ENCODE measurements around the gene GPR75.

GPR75 gene

GRCh38 chr2:53859206-53860181 lies at the start of gene GPR75:
GPR75 (minus strand) TSS chr2:53859967; CDS start chr2:53854756, 5,211 bp downstream.
- no peak for DNase-seq

DNA sequence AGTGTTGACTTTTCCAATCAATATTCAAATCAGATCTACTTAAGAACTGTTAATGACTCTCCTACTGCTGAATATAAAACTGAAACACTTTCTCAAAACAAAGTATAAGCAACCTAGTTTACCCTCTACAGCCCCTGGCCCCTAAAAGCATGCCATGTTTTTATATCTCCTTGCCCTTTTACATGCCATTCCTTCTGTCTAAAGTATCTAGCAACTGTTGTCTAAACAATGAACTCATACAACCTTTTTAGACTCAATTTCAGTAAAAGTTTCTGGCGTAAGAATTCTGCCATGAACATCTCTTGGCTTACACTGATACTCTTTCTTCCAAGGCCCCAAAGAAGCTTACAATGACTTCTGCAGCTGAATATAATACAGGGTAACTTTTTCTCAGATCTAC lies 47.8 kb upstream of the GPR75 start:
- no peak for DNase-seq

GRCh38 chr2:53905396-53905795 lies 45.6 kb upstream of the GPR75 start:
- DNase-seq: no peak

- no peak for DNase-seq
Measured at GRCh38 chr2:53903011-53903410, 43.2 kb upstream of the GPR75 start.

DNA sequence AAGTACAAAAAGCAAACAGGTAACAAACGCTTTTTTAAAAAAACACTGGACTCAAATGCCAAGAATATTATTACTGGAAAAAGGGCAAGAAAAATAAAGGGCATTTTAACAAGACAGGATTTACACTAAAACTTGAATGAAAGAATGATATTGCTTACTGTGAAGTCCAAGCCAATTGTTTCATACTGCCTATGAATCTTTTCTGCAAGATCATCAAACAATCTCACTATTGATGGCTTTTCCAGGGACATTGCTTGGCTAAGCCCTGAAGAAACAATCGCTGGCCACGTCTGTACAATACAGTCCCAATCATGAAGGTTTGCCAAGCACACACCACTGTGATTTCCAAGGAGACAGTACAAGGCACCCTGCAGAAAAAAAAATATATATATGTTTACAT lies 41.4 kb upstream of the GPR75 start:
- no peak for DNase-seq

- no peak for DNase-seq
Measured at GRCh38 chr2:53896864-53897263, 37.1 kb upstream of the GPR75 start.

DNA sequence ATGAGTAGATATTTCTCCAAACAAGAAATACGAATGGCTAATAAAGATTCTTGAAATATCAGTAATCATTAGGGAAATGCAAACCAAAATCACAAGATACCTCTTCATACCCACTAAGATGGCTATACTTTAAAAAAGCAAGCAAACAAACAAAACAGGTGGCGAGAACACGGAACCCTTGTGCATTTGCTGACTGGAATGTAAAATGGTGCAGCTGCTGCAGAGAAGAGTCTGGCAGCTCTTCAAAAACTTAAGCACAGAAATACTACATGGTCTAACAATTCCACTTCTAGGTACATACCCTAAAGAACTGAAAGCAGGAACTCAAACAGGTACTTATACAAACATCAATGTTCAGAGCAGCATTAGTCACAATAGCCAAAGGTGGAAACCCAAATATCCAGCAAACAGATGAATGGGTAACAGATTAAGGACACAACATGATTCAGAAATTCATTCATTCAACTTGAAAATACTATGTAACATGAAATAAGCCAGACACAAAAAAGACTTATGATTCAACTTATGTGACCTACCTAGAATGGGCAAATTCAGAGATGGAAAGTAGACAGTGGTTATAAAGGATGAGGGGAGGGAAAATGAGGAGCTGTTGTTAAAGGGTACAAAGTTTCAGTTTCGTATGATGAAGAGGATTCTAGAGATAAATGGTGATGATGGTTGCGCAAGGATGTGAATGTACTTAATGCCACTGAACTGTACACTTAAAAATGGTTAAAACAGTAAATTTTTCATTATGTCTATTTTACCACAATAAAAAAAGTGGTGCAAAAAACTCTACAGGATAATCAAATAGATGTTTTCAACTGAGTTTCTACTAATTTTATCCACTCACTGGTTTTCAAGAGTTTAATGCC lies 26.9 kb upstream of the GPR75 start:
- no peak for DNase-seq

DNA sequence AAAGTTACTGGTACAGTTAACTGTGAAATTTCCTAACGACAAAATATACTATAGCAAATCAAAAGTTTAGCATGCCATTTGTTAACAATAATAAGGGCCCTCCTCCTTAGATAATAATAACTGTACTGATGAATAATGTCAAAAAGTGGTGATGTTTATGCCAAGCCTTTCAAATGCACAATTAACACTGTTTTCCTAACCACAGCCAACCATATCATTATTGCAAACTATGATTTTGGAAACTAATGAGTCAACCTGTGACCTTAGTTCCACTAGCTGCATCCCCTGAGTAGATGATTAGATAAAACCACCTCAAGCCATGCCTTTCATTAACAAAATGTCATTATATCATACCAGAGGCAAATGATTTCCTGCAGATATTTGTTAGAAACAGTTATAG lies 25.1 kb upstream of the GPR75 start:
- no peak for DNase-seq

DNA sequence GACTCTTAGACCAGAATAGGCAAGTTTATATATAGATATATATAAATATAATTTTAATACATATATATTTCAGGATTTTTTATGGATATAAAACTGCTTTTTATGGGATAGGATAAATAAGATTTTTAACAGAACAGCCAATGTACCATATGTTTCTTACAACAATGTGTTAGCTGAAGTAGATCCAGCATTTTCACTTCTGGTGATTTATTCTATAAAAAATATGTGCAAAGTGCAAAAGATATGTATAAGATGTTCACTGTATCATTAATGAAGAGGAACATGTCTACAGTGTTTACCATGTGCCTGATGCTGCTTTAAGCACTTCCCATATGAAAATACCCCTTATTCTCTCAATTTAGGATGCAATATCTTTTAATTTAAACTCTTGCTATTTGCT lies 22.2 kb upstream of the GPR75 start:
- DNase-seq: no peak

- no peak for DNase-seq
Measured at GRCh38 chr2:53881360-53881759, 21.6 kb upstream of the GPR75 start.

DNA sequence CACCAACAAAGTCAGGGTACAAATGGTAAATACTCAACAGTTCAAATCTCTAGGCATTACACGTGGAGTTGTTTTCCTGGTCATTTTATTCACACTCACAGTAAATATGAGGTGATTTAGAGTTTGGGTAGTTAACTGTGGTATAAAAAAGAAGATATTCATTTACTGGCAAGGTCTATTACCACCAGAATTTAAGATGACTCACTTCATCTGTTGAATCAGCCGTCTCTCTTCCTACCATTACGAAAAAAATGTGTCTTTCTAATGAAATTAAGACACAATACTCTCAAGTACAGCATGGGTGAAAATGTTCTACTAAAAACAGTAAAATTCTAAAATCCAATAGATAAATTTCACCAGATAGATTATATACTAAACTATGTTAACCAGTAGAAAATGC lies 21.0 kb upstream of the GPR75 start:
- DNase-seq: no peak

- no peak for DNase-seq
Measured at GRCh38 chr2:53877556-53877955, 17.8 kb upstream of the GPR75 start.

GRCh38 chr2:53877112-53877511 lies 17.3 kb upstream of the GPR75 start:
- DNase-seq: no peak

GRCh38 chr2:53874401-53874950 lies 14.7 kb upstream of the GPR75 start:
- DNase-seq: no peak

DNA sequence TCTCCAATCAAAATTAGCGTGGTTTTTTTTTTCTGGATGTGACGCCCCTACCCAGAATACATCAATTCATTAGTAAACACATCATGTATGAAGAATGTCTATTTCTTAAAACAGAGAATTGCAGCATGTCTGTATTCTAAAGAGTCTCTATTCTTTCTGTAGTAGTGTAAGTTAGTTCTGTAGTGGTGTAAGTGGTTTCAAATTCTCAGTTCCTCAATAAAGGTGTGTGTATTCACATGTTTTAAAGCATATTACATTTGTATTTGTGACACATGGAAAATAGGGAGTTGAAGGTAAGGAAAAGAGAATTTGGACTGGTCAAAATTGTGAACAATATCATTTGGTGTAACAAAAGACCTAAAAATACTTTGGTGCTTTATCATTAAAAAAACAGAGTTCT lies 8.0 kb upstream of the GPR75 start:
- no peak for DNase-seq

DNA sequence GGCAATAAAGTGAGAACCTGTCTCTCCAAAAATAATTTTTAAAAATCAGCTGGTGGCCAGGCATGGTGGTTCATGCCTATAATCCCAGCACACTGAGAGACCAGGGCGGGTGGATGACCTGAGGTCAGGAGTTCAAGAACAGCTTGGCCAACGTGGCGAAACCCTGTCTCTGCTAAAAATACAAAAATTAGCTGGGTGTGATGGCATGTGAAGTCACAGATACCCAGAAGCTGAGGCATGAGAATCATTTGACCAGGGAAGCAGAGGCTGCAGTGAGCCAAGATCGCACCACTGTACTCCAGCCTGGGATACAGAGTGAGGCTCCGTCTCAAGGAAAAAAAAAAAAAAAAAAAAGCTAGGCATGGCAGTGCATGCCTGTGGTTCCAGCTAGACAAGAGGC lies 7.4 kb upstream of the GPR75 start:
- DNase-seq: no peak

- no peak for DNase-seq
Measured at GRCh38 chr2:53865962-53866361, 6.2 kb upstream of the GPR75 start.

GRCh38 chr2:53865264-53865663 lies 5.5 kb upstream of the GPR75 start:
- DNase-seq: no peak

GRCh38 chr2:53863538-53864227 lies 3.9 kb upstream of the GPR75 start:
- no peak for DNase-seq

DNA sequence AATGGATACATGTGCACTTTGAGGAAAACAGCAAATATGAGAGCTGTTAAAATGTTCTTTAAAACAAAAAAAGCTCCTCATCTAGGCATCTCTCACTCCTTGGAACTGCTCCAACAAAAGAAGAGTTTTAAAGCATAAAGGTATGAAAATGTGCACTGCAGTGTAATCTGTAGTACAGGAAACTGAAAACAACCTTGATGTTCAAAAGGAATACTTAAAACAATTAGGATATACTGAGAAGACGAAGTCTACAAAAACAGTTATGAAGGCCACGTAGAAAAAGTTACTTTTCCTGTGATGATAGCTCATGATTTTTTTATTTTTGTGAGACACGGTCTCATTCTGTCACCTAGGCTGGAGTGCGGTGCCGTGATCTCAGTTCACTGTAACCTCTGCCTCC lies 2.1 kb upstream of the GPR75 start:
- DNase-seq: no peak

DNA sequence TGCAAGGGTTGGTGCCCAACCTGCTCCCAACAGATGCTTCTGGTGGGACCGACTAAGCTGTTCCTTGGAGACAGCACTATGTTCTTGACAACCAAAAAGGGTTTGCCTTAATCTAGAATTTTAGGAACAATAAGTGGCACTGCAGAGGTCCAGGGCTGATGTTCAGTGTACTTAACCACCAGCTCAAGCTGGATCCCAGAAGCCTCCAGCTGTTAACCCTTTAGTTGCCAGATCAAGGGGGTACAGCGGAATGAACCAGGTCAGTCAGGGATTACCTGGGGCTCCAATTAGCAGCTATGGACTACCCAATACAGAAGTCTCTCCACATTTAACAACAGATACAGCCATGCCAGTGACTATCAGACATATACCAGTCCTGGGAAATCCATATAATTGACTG lies 3.5 kb downstream of the GPR75 start:
- DNase-seq: no peak

GRCh38 chr2:53854678-53855077 lies 5.1 kb downstream of the GPR75 start:
- no peak for DNase-seq

- DNase-seq: no peak
Measured at GRCh38 chr2:53852532-53852931, 7.2 kb downstream of the GPR75 start.

All from SHP77 treated with DMSO at 0.1 percent for 48 hours (cell line).